ENCODE results near the gene TFAM.
"Not testable (repeated sequence)": the region's sequence is repeated elsewhere in the genome, so short reads cannot be mapped to it uniquely, and the experiment has no call there.

The TFAM gene

DNA sequence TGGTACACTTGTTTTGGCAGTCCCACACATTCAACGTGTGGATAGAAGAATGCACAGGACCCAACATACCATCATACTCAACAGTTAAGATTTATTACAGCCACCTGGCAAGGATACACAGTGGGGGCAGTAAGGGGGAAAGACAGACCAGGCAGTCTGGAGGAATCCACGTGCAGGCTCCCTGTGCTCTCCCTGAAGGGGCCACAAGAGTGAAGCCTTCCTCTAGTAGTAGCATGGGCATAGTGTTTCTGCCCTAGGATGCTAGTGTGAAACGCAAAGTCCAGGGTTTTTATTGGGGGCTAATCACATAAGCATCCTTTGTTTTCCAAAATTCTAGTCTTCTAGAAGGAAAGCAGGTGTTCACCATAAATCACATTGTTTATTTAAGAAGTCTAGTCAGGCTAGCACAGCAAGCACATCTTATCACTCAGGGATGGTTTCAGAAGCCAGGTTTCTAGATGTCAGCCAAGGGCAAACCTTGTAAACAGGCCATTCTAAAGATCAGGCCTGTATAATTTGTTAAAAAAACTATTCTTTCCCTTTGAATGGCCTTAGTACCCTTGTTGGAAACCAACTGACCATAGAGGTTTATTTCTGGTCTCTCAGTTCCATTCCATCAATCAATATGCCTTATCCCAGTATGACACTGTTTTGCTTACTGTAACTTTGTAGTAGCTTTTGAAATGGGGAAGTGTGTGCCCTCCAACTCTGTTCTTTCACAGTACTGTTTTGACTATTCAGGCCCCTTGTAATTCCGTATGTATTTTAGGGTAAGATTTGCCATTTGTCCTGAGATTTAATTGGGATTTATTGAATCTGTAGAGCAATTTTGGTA, 12.4 kb upstream of the TFAM start:
- no peak for DNase-seq (ENCODE audit: low read depth)

DNA sequence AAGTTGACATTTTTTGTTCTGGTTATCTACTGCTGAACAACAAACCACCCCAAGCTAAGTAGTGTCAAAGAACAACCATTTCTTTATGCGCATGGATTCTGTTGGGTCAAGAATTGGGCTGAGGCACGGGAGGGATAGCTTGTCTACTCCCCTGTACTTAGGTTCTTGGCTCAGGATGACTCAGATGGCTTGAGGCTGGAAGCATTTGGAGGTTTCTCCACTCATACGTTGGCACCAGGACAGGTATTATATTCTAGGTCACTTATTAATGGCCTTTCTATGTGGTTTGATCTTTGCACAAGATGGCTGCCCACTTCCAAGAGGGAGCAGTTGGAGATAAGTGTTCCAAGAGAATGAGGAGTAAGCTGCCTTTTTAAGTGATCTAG, 11.8 kb upstream of the TFAM start:
- no peak for DNase-seq (ENCODE audit: low read depth)

DNA sequence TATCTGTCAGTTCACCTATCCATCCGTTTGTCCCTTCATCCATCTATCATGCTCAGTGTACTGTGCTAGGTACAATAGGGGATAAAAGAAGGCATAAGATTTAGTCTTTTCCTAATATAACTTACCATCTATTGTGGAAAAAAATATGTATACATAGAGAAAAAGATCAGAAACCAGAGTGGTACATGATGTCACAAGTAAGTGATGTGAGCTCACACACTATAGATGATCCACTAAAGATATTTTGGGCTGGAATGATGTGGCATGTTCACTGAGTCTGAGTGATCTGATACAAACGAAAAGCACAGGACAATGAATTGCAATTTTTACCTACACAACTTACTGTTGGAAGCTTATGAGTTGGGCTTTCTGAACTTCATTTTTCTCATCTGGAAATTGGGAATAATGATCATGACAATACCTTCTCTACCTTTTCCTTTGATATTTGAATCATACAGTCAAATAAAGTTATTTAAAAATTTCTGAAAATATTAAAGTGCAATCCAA, 2.7 kb upstream of the TFAM start:
- no peak for DNase-seq (ENCODE audit: low read depth)

DNA sequence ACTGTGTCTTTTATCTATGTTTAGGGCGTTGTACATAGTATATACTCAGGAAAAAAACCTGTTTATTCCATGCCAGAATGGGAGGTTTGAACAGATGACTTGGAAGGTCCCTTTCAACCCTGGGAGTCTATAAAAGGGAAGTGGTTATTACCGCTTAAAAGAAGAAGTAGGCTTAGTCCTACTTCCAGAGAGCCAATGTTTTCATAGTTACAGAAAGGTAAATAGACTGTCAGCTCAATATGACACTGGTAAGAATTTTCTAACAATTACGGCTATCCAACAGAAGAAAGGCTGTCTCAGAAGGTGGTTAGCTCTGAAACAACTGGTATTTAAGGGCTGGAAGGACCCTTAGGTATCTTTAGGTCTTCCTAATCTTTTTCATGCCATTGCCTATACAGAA, 1.1 kb upstream of the TFAM start:
- no peak for DNase-seq (ENCODE audit: low read depth)

DNA sequence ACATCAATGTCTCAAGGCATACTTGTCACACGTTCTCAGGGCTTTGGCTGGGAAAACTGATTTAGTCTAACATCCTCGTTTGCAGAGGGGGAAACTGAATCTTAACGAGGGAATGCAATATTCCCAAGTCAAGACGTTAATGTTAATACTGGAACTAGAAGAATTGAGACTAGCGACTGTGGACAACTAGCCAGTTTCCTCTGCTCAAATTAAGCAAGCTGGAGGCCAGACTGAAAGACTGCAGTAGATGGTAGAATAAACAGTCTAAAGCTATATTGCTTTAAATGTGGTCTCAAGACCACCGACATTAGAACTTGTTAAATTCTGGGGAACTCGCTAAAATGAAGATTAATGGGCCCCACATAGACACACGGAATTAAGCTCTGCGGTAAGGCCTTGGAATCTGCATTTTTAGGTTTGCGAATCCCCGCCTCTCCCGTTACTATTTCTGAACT, 639 bp upstream of the TFAM start:
- DNase-seq (ENCODE audit: low read depth), result no peak

DNA sequence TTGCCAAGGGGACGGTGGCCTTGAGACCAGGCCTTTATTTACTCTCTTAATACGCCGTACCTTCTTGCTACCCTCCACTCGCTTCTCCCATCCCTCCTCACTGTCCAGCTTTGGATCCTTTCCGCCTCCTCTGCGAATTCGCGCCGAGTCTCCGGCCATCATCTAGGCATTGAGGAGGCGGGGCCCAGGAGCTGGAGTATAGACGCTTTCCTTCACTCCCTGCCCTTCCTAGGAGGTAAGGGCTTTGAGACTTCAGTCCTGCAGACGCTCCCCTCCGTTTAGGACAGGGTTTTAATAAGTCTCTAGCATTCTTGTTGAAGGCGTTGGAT, 538 bp downstream of the TFAM start:
- DNase-seq (ENCODE audit: low read depth), result no peak

DNA sequence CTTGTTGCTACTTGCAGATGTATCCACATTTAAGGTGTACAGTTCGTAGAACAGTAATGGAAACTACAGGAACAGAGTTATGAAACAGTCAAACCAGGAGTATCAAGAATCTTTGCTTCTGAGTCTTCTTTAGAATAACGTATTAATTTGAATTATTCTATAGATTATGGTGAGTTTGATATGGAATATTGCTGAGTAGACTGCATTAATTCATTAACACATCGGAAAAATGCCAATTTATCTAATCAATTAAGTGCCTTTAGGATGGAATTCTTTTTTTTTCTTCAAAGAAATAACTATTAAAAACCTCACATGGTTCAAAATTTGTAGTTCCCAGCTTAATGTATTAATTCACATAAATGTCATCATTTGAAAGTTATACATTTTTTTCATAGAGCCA, 3.8 kb downstream of the TFAM start:
- no peak for DNase-seq (ENCODE audit: low read depth)

DNA sequence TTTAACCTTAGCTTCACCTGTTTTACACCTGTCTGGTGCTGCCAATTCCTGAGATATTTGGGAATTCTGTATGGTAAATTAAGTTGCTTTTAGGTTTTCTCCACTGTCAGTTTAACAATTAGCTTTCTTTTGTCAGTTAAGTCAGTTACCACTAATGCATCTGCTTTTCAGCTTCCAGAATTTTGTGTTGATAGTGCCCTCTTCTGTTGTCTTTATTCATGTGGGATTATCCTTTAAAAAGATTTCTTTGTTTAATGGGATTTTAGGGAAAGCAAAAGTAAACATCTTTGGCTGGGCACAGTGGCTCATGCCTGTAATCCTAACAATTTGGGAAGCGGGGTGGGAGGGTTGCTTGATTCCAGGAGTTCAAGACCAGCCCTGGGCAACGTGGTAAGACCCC, 8.1 kb downstream of the TFAM start:
- DNase-seq (ENCODE audit: low read depth), result no peak

DNA sequence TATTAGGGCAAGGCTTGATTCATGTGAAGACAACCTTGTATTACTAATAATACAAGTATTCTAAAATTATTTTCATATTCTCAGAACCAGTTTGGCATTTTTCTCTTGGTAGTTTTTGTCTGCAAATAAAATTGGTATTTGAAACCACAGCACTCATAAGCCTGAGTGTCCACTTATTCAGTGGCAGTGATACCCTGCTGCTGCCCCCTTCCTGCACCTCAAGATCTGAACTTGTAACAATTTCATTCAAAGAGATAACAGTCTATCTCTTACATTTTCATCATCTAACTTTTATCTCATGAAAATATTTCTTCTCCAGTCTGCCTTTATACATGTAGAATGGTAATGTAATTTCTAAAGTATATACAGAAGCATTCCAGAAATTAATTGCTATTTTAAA, 9.3 kb downstream of the TFAM start:
- no peak for DNase-seq (ENCODE audit: low read depth)

DNA sequence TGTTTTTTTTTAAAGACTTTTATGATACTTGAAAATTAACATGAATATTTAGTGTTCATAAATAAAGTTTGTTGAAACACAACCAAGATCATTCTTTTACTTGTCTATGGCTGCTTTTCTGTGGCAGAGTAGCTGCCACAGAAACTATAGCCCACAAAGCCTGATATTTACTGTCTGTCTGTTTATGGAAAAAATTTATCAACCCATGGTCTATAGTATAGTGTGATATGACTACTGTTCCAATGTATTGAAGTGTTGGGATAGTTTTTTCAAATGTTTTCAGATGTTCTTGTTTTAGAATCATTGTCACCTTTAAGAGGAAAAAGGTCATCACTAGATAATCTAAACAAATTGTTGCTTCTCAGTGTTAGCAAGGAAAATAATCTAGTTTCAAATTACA, 10.8 kb downstream of the TFAM start:
- DNase-seq (ENCODE audit: low read depth), result no peak

DNA sequence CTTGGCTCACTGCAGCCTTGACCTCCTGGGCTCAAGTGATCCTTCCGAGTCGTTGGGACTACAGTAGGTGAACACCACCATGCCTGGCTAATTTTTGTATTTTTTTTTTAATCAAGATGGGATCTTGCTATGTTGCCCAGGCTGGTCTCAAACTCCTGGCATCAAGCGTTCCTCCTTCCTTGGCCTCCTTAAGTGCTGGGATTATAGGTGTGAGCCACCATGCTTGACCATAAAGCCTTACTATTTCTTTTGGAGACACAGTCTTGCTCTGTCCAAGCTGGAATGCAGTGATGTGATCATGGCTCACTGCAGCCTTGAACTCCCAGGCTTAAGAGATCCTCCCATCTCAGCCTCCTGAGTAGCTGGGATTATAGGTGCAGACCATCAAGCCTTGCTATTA, 12.6 kb downstream of the TFAM start:
- DNase-seq (ENCODE audit: low read depth), result no peak

DNA sequence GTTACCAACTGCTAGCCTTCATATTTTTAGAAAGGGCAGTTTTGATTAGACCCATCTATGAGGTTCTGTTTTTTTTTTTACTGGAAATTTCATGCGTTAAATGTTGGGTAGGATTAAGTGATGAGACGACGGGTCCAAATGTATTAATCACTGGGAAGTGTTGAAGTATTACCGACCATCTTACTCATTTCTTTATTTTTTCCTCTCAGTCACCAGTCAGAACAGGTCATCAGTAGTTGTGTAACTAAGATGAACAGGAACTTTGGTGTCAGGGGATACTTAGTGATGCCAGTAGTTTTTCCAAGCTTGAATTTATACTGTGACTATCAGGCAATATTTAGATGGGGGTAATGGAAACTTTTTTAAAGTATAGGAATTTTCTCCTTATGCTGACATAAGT, 14.2 kb downstream of the TFAM start:
- DNase-seq (ENCODE audit: low read depth), result no peak

DNA sequence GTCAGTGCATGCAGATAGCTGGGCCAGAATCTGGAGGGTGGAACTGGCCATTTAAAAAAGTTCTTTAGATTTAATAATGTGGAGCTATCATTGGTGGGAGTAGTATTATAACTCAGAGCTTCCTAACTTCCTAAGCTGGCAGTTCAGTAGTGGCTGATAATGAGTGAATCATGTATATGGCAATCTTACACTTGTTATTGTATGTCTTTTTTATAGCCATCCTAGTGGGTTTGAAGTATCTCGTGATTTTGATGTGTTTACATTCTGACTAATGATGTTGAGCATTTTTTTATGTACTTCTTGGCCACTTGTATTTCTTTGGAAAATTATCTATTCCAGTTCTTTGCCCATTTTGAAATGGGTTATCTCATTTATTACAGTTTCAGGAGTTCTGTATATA, 15.4 kb downstream of the TFAM start:
- no peak for DNase-seq (ENCODE audit: low read depth)

DNA sequence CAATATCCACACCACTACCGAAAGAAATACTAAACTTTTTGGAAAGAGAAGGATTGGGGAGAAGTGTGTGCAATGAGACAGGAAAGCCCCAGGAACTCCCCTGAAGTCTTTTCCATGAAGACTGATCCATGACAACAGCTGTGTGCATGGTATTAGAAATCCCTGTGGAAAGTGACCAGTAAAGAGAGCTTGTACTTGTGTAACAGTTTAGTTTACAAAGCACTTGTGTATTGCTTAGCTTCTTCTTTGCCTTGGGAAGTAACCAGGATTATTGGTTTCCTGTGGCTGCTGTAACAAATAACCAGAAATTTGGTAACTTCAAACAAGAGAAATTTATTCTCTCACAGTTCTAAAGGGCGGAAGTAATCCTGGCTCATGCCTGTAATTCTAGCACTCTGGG, 18.8 kb downstream of the TFAM start:
- no peak for DNase-seq (ENCODE audit: low read depth)

DNA sequence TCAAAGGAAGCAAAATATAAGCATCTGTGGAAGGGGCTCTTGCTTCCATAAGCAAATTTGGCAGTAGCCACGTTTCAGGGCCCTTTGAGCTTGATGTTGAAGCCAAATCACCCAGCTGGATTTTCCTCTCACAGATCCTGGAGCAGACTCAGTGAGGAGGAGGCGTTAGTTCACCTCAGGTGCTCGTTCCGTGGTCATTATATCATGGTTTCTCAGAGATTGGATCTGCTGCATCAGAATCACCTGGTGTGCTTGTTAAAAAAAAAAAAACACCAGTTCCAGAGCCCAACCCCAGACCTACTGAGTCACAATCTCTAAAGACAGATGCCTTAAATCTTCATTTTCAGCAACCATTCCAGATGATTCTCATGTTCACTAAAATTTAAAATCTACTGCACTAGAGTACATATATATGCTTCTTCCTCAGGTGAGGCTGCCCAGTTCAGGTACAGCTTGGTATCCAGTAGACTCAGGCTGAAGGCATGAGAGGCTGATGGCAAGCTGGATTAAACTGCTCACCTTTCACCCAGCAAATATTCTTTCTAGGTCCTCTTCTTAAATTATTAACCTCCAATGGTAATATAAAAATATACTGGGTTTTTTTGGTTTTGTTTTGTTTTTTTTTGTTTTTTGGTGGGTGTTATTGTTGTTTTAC, 24.9 kb downstream of the TFAM start:
- no peak for DNase-seq (ENCODE audit: low read depth)

DNA sequence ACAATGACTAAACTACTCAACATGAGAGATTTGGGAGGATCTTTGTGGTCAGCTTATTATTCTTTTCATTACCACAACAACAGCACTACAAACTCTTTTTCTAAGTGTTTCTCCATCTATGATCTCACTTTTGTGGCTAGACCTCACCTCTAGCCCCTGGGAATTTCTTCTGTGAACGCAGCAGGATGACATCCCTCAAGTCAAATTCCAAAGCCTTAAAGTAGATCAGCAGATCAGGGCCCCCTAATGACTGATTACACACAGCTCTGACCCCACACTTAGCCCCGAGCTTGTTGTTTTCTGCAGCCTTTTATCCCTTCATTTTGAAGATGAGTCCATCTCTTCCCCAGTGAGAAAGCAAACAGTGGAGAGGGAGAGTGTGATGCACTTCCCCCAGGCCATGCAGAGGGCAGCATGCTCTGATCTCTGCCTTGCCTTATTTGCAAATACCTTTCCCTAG, 27.3 kb downstream of the TFAM start:
- no peak for DNase-seq (ENCODE audit: low read depth)

DNA sequence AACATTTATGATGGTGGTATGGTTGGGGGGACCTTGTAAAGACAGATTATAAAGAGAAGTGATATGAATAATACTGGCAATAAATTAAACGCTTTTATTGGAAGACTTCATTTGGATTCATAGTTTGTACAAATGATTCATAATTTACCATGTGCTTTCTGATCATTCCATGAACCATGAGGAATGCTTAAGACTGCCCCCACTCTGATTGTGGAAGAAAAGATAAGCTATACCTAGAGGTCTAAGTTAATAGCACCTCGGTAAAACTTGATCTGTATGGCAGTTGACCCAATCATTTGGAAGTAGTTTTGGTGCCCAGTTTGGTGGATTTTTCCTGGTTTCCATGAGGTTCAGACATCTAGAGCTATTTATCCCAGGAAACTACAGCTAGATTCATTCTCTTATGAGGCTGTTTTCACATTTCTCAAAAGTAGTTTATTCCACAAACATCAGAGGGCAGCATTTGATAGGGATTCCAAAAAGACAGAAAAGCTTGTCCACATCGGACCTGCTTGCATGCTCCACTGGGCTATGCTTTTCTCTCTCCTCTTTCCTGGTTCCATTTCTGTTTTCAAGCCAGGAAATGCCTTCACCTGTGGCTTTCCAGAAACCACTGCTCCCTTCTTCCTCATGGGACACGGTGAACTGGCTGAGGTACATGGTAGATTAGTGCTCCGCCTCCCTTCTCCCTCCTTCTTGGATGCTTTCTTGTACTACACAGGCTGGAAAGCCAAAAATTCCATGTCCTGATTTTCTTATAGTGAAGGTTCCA, 29.2 kb downstream of the TFAM start:
- no peak for DNase-seq (ENCODE audit: low read depth)

DNA sequence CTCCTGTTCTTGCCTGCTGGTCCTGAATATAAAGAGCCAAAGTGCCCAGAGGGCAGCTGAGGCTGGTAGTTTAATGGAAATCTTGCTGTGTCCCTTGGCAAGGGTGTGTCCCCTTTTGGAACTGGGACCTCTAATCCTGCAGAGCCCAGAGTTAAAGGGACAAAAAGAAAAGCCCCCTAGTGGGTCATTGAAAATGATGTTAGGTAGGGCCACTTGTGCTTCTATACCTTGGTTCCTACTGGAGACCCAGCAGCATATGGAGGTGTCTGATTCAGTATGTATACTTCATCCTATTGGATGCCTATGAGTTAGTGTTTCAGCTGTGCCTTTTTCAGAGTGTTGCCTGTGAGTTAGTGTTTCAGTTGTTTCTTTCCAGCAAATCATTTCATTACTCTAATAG, 30.5 kb downstream of the TFAM start:
- no peak for DNase-seq (ENCODE audit: low read depth)

DNA sequence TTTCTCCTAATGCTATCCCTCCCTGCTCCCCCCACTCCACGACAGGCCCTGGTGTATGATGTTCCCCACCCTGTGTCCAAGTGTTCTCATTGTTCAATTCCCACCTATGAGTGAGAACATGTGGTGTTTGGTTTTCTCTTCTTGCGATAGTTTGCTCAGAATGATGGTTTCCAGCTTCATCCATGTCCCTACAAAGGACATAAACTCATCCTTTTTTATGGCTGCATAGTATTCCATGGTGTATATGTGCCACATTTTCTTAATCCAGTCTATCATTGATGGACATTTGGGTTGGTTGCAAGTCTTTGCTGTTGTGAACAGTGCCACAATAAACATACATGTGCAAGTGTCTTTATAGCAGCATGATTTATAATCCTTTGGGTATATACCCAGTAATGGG, 32.7 kb downstream of the TFAM start:
- not testable (repeated sequence) for DNase-seq (ENCODE audit: low read depth)

DNA sequence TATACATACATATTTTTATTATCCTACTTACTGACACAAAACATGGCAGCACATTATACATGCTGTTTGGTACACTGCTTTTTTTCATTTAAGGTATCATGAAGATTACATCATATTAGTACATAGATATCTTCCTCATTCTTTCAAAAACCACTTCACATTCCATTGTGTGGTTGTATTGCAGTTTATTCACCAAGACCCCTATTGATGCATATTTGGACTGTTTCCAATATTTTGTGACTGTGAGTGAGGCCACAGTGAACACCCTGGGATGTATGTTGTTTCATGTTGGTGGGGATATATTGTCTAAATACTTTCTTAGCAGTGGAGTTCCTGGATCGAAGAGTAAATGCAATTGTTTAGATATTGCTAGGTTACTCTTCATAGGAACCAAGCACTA, 39.0 kb downstream of the TFAM start:
- no peak for DNase-seq (ENCODE audit: low read depth)

DNA sequence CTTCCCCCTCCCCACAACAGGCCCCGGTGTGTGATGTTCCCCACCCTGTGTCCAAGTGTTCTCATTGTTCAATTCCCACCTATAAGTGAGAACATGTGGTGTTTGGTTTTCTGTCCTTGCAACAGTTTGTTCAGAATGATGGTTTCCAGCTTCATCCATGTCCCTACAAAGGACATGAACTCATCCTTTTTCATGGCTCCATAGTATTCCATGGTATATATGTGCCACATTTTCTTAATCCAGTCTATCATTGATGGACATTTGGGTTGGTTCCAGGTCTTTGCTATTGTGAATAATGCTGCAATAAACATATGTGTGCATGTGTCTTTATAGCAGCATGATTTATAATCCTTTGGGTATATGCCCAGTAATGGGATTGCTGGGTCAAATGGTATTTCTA, 43.2 kb downstream of the TFAM start:
- DNase-seq (ENCODE audit: low read depth), result not testable (repeated sequence)

DNA sequence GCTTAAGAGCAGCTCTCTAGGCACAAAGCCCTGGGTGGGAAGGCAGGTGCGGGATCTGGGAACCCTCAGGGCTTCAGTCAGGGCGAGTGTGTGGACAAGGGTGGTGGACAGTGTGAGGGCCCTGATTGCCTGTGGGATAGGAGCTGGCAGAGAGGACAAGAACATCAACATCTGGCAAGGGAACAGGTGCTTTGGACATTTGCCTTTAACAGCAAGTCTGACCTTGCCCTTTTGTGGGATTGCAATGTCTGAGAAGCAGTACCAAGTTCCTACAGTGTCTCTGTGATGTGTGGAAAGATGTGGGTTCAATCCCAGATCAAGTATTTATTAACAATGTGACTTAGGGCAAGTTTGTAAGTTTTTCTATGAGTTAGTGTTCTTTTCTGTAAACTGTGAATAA, 46.7 kb downstream of the TFAM start:
- DNase-seq (ENCODE audit: low read depth), result no peak

DNA sequence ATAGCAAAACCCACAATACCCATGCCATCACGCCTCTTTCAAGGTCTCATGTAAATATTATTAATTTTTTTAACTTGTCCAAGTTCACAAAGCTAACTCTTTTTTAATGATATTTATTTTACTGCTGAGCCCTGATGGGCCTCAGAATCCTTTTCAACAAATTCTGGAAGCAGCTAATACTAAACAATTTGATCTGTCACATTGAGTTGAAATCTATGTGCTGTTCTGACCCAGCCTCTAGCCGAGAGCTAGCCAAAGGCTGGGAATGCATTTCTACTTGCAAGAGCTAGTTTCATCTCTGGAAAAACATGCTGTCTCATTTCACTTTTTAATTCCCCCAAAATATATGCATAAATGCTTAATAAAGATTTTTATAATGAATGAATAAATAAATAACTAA, 47.9 kb downstream of the TFAM start:
- no peak for DNase-seq (ENCODE audit: low read depth)
